GM12801 (cell line): ENCODE data around the gene ARMH1.

ENCODE experiments used
- TF ChIP-seq, protein P1 (sequence below): IDR thresholded peaks from one replicate; pipeline ENCODE4 v1.5.1; 2011; ENCODE audit warnings: control low read depth; ENCODE audit not compliant: insufficient read length; ENCODE audit errors: extremely low read depth

ARMH1 gene

DNA sequence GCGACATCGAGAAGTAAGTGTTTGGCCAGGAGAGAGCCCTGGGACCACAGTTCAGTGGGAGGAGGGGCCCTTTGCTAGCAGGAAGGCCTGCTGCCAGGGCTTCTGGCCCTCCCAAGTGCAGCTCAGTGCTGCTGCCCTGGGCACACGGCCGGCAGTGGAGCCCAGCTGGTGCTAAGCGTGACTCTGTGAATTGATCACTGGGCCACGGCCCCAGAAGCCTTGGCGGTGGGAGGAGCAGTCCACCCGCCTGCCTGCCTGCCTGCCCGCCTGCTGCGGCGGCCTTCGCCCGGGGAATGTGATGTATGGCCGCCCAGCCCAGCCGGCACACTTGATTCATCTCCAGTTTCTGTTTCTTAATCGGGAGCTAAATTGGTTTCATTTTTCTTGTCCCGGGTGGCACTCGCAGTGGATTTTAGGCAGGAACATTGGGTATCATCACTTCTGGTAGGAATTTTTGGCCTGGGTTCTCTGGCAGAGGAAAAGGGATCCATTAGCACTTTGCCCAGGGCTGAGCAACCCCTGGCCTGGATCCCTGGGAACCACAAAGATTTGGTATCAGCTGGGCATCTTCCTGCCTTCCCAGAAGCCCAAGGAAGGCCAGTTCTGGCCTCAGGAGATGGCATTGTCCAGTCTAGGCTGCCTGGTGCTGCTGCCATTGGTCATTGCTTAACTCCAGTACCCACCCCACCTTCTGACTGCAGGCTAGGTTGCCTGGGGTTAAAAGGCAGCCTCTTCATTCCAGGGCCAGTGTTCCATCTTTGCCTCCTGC, 28.9 kb upstream of the ARMH1 start:
- TF ChIP-seq, protein P1, sequence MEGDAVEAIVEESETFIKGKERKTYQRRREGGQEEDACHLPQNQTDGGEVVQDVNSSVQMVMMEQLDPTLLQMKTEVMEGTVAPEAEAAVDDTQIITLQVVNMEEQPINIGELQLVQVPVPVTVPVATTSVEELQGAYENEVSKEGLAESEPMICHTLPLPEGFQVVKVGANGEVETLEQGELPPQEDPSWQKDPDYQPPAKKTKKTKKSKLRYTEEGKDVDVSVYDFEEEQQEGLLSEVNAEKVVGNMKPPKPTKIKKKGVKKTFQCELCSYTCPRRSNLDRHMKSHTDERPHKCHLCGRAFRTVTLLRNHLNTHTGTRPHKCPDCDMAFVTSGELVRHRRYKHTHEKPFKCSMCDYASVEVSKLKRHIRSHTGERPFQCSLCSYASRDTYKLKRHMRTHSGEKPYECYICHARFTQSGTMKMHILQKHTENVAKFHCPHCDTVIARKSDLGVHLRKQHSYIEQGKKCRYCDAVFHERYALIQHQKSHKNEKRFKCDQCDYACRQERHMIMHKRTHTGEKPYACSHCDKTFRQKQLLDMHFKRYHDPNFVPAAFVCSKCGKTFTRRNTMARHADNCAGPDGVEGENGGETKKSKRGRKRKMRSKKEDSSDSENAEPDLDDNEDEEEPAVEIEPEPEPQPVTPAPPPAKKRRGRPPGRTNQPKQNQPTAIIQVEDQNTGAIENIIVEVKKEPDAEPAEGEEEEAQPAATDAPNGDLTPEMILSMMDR, result no peak

DNA sequence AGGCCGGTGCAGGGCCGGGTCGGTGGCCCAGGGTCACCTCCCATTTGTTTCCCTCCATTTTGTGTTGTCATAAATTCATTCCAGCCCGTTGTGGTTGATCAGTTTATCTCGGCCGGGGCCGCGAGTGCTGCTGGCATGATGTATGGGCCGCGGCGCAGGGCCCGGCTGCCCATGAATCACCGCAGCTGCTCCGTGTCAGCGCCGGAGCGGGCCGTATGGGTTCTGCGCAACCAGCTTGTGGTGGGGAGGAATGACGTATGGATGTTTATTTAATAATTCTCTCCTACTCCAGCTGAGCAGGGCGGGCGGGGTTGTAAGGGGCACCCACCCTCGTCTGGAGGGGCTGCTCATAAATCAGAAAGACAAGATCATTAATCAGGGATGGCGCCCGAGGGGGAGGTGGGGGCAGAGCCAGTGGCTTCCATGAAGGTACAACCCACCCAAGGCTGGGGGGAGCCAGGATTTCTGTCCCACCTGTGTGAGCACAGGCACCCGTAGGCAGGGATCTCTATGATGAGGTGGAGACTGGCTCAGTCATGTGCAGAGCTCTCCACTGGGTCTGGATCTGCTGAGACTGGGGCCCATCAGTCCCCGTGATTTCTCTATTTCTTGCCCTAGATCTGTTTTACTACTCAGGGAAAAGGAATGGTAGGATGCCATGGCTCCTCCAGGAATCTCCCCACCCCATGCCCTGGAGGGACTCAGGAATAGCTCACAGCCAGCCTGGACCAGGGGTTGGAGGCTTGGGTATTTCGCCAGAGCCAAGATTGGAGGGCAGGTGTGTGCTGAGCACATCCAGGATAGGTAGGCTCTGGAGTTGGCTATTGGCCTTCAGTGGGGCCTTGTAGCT, 28.0 kb upstream of the ARMH1 start:
- TF ChIP-seq, protein P1, result no peak

DNA sequence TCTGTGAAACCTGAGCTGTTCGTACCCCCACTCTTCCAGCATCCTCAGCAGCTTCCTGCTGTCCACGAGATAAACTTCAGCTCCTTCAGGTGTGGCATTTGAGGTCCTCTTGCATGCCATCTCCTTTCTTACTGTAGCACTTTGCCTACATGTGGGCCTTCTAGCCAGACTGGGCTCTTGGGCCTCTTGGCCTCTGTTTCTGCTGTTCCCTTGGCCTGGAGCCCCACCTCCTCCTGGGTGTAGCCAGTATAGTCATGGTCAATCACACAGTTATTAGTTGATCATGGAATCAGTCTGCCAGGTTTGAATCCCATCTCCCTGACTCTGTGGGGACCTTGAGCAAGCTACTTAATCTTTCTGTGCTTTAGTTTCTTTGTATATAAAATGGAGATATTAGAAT, 26.6 kb upstream of the ARMH1 start:
- TF ChIP-seq, protein P1, result no peak

DNA sequence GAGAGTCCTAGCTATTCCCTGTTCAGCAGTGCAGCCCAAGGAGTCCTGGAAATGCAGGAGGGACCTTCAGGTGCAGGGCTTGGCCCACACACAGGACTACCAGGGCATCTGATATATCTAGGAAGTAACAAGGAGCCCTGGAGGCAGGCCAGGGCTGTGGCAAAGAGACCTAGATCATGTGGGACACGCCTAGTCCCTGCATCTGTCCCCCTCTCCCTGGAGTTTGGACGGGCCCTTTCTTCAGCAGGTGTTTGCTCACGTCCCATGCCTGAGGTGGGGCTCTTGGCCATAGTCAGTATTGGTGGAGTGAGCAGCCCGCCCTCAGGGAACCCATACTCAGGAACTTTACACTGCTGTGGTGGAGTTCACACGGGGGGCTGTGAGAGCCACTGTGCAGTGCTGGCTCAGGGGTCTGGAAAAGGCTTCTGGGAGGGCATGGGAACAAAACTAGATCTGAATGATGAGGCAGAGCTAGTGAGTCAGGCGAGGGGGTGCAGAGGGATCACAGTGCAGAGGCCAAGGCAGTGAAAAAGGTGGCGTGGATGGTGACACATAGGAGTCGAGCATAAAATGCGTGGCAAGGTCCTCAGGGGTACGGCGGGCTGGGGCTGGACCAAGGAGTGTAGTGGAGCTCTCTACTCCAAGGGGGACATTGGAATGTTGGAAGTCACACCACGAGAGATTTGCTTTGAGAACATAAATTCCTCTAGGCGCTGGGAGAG, 25.8 kb upstream of the ARMH1 start:
- TF ChIP-seq, protein P1, result no peak

DNA sequence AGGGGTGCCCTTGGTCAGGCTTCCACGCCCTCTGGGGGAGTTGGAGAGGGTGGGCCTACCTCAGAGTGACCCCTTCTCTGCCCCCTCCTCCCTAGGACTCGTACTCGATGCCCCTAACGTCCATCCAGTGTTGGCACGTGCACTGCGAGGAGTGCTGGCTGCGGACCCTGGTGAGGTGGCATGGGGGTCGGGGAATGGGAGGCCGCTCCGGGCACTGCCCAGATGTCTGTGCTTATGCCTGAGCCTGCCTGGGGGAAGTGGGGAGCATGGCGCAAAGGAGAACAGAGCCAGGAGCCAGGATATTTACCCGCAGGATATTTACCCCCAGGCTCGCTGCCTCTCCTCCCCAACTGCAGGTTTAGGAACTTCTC, 24.7 kb upstream of the ARMH1 start:
- TF ChIP-seq, protein P1, result no peak

DNA sequence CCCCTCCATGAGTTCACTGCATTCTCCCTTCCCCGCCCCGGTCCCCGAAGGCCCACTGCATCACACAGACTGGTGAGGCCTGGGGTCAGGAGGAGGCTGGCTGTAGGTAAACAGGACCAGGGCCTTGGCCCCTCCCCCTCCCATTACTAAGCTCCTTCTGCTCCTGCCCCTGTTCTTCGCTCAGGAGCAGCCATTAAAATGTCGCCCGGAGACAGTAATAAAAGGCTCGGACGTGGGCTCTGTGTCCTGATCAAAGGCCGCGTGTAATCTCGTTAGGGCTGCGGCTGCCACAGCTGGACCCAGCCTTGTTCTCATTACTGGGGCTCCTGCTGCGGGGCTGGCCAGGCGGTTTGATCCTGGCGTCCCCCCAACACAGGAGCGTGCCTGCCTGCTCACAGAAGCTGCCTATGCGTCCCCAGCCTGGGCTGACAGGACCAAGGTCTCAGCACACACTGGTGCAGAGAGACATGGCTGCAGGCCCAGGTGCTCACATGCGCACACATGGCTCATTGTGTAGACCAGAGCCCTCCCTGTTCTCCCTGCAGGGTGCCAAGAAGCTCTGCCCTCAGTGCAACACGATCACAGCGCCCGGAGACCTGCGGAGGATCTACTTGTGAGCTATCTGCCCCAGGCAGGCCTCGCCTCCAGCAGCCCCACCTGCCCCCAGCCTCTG, 24.2 kb upstream of the ARMH1 start:
- TF ChIP-seq, protein P1, result no peak
